ENCODE measurements around the gene CCNQ. TPM values are rescaled to one million over a fixed set of nuclear protein-coding genes. Genes with fewer than 3 reads are reported as not detected.

The CCNQ gene
- total RNA-seq, 1 experiment from 2014 or later, result 33.9 TPM

DNA sequence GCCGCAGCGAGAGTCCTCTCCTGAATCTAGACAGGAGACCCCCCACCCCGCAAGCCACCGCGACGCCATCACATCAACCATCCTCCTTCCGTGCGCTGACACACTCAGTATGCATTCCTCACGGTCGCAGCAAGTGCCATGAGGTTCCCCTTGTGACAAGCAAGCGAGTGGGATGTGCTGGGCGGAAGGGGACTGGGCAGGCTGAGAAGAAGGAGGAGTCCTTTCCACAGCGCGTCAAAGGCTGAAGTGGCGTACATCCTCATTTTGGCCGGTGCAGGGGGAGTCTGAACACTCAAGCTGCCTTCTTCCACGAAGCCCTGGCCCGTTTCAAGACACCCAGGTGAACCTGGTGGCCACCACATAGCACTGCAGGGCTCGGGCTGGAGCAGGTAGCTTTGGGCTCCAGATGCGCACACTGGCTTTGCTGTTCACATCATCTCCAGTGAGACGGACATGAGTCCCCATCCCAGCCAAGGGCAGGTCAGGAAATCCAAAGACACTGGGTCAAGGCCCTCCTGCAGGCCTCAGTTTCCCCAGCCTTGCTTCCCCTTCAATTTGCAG, 30.4 kb downstream of the CCNQ start:
- Histone ChIP-seq H3K4me3 (no peak overlapping the region), H3K27me3 (ENCODE audit: insufficient read depth, low read depth) (peaks cover 76% of the 10 kb centered on the region), H3K27ac (no peak overlapping the region), H3K9me3 (ENCODE audit: insufficient read depth, low read depth) (no peaks in the 10 kb centered on the region), H4K20me1 (ENCODE audit: insufficient read depth) (no peaks in the 10 kb centered on the region), H3K4me1 (replicated peaks; ENCODE audit: insufficient read depth) (no peaks in the 10 kb centered on the region), H3K4me2 (no peak overlapping the region), H3K36me3 (ENCODE audit: low read depth) (no peaks in the 10 kb centered on the region), H3K79me2 (ENCODE audit: low read depth) (no peaks in the 10 kb centered on the region), H2AFZ (no peak overlapping the region), H3F3A (ENCODE audit: insufficient read depth, low read depth) (no peaks in the 10 kb centered on the region), H3K9me2 (ENCODE audit: insufficient read depth) (no peaks in the 10 kb centered on the region)
- no peak for DNase-seq
- intact Hi-C loops (cut with micrococcal nuclease; ENCODE audit: unreplicated experiment), result no loop called here
- ChIA-PET CTCF (no interaction called here), POLR2A (ENCODE audit: unreplicated experiment) (no interaction called here)
- BruUV-seq (replicated peaks), result no TSS peak
- TF ChIP-seq, protein P1, sequence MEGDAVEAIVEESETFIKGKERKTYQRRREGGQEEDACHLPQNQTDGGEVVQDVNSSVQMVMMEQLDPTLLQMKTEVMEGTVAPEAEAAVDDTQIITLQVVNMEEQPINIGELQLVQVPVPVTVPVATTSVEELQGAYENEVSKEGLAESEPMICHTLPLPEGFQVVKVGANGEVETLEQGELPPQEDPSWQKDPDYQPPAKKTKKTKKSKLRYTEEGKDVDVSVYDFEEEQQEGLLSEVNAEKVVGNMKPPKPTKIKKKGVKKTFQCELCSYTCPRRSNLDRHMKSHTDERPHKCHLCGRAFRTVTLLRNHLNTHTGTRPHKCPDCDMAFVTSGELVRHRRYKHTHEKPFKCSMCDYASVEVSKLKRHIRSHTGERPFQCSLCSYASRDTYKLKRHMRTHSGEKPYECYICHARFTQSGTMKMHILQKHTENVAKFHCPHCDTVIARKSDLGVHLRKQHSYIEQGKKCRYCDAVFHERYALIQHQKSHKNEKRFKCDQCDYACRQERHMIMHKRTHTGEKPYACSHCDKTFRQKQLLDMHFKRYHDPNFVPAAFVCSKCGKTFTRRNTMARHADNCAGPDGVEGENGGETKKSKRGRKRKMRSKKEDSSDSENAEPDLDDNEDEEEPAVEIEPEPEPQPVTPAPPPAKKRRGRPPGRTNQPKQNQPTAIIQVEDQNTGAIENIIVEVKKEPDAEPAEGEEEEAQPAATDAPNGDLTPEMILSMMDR (conservative IDR thresholded peaks at IDR 0.05), result 0 out of 2 replicates have a peak, but pooled peaks have one; percentile 12
- no peak for TF ChIP-seq EZH2 (IDR thresholded peaks at IDR 0.05; ENCODE audit: low read depth)

DNA sequence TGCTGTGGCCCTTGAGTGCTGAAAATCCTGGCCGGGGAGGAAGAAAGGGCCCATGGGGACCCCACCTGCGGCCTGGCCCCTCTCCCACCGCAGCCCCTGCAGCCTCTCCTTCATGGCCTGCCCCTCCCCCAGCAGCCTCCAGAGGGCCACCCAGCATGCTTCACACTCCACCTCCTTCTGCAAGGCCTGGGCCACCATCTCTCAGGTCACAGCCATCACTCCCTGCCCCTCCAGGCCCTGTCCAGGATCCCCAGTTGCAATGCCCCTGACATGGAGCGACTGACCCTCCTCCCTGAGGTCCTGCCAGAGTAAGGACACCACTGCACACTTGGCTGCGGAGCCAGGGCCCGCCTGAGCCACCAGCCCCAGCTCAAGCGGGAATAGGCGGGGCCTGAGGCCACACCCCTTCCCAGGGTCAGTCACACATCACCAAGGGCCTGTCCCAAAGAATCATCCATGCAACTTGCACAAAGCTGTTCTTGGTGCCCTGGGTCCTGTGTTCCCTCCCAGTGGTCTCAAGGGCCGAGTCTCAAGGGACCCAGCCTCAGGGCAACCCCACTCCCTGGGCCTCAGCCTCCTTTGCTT, 32.9 kb downstream of the CCNQ start:
- Histone ChIP-seq H3K27me3 (ENCODE audit: insufficient read depth, low read depth) (peaks cover 73% of the 10 kb centered on the region), H3K4me2 (no peak overlapping the region), H3F3A (ENCODE audit: insufficient read depth, low read depth) (no peaks in the 10 kb centered on the region), H3K4me1 (replicated peaks; ENCODE audit: insufficient read depth) (no peaks in the 10 kb centered on the region), H3K36me3 (ENCODE audit: low read depth) (no peaks in the 10 kb centered on the region), H3K27ac (no peak overlapping the region), H2AFZ (no peak overlapping the region), H3K9me3 (ENCODE audit: insufficient read depth, low read depth) (no peaks in the 10 kb centered on the region), H3K9me2 (ENCODE audit: insufficient read depth) (no peaks in the 10 kb centered on the region), H3K79me2 (ENCODE audit: low read depth) (no peaks in the 10 kb centered on the region), H4K20me1 (ENCODE audit: insufficient read depth) (no peaks in the 10 kb centered on the region), H3K4me3 (no peak overlapping the region)
- intact Hi-C loops (cut with micrococcal nuclease; ENCODE audit: unreplicated experiment), result no loop called here
- no peak for DNase-seq
- BruUV-seq (replicated peaks), result no TSS peak
- TF ChIP-seq, protein P1 (conservative IDR thresholded peaks at IDR 0.05), result no peak
- no peak for TF ChIP-seq EZH2 (IDR thresholded peaks at IDR 0.05; ENCODE audit: low read depth)
- ChIA-PET CTCF (no interaction called here), POLR2A (ENCODE audit: unreplicated experiment) (no interaction called here)

DNA sequence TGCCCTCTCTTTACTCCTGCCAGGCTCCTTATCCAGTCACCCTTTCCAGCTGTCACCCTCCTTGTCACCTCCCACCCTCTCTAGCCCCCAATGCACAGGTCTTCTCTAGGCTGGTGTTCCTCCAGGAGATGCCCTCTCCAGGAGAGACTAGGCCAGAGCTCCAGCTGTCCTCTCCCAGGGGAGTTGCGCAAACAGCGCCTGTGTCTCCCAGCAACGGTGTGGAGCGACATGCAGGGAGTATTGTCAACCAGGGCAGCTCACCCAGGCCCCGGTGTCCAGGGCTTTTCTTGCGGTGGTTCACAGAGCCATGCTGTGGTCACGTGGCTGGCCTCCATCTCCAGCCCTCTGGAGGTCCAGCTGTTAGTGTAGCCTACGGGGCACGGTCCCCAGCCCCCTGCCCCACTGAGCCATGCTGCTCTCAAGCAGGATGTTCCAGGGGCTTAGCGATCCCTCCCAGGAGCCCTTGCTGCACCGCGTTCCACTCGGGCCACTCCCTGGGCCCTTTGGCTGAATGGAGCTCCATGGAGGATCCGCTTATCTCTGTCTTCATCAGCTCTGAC, 34.8 kb downstream of the CCNQ start:
- Histone ChIP-seq H3K4me3 (no peak overlapping the region), H3K9me3 (ENCODE audit: insufficient read depth, low read depth) (no peaks in the 10 kb centered on the region), H3K36me3 (ENCODE audit: low read depth) (no peaks in the 10 kb centered on the region), H3K27ac (no peak overlapping the region), H2AFZ (no peak overlapping the region), H4K20me1 (ENCODE audit: insufficient read depth) (no peaks in the 10 kb centered on the region), H3K4me2 (no peak overlapping the region), H3F3A (ENCODE audit: insufficient read depth, low read depth) (no peaks in the 10 kb centered on the region), H3K79me2 (ENCODE audit: low read depth) (no peaks in the 10 kb centered on the region), H3K9me2 (ENCODE audit: insufficient read depth) (no peaks in the 10 kb centered on the region), H3K27me3 (ENCODE audit: insufficient read depth, low read depth) (peaks cover 65% of the 10 kb centered on the region), H3K4me1 (replicated peaks; ENCODE audit: insufficient read depth) (no peaks in the 10 kb centered on the region)
- intact Hi-C loops (cut with micrococcal nuclease; ENCODE audit: unreplicated experiment), result no loop called here
- no TSS peak for BruUV-seq (replicated peaks)
- CTCF ChIA-PET, result no interaction called here
- POLR2A ChIA-PET (ENCODE audit: unreplicated experiment), result no interaction called here
- no peak for DNase-seq
- no peak for TF ChIP-seq EZH2 (IDR thresholded peaks at IDR 0.05; ENCODE audit: low read depth)
- TF ChIP-seq, protein P1 (conservative IDR thresholded peaks at IDR 0.05), result no peak
